Activated B cell treated with CpG ODN at 0.5 μM for 24 hours (primary cell): Measurements from ENCODE around the gene PRR20G. TPM values are rescaled to one million over a fixed set of nuclear protein-coding genes. Genes with fewer than 3 reads are reported as not detected.

Source experiments
- ATAC-seq: fragments of 200-7000 bp; cut with Tn5 transposase; one replicate; pipeline ENCODE4 v1.10.0; 2021; ENCODE audit warnings: low read depth, mild to moderate bottlenecking, moderate library complexity
- CTCF ChIA-PET: fragments of 350-600 bp; sonication (Branson Sonifier 250); formaldehyde crosslinking; loops from one replicate; lab custom pipeline; 2021; ENCODE audit warnings: antibody characterized with exemption; lab: Charles Lee
- POLR2A ChIA-PET: fragments of 350-600 bp; sonication (Branson Sonifier 250); formaldehyde crosslinking; loops from one replicate; lab custom pipeline; 2021; ENCODE audit warnings: antibody characterized with exemption; lab: Charles Lee
- DNase-seq: peaks from one replicate; pipeline ENCODE4 v3.0.0; 2022
- H3K27ac Mint-ChIP-seq: one replicate; pipeline ENCODE4 v1.8.0; 2020; ENCODE audit warnings: mixed read lengths
- H3K27me3 Mint-ChIP-seq: one replicate; pipeline ENCODE4 v1.8.0; 2021; ENCODE audit warnings: mixed read lengths
- H3K36me3 Mint-ChIP-seq: one replicate; pipeline ENCODE4 v1.8.0; 2021; ENCODE audit warnings: low read depth, mixed read lengths
- H3K4me1 Mint-ChIP-seq: one replicate; pipeline ENCODE4 v1.8.0; 2021; ENCODE audit warnings: mixed read lengths
- H3K4me3 Mint-ChIP-seq: one replicate; pipeline ENCODE4 v1.8.0; 2020; ENCODE audit warnings: mild to moderate bottlenecking, mixed read lengths
- H3K9me3 Mint-ChIP-seq: one replicate; pipeline ENCODE4 v1.8.0; 2020; ENCODE audit warnings: mixed read lengths
- CTCF ChIP-seq: fragments of 200-600 bp; IDR thresholded peaks from one replicate; pipeline ENCODE4 v1.8.0; 2022; ENCODE audit warnings: antibody characterized with exemption, mild to moderate bottlenecking
- intact Hi-C: fragments of 100-400 bp; cut with micrococcal nuclease; formaldehyde crosslinking; loops from one replicate; pipeline ENCODE4 v1.15.1; 2024
- total RNA-seq: library from RNA; stranded (reverse); gene quantifications from 2 replicates; pipeline ENCODE4 v1.2.3, GENCODE V29; 2022

Gene PRR20G
- total RNA-seq, 1 donor from 2014 or later: not detected

- no peak overlapping the region for H3K4me3 Mint-ChIP-seq
- no peaks in the 10 kb centered on the region for H3K4me1 Mint-ChIP-seq
- no peak for TF ChIP-seq CTCF
- intact Hi-C loops: no loop called here
- H3K36me3 Mint-ChIP-seq: no peaks in the 10 kb centered on the region
- DNase-seq (no peak), ATAC-seq (no peak)
- peaks cover 6% of the 10 kb centered on the region for H3K27me3 Mint-ChIP-seq
- H3K27ac Mint-ChIP-seq: no peak overlapping the region
- ChIA-PET CTCF (no interaction called here), POLR2A (no interaction called here)
- no peaks in the 10 kb centered on the region for H3K9me3 Mint-ChIP-seq
Observed at GRCh38 chr3:127256733-127257271, 31.0 kb downstream of the PRR20G start.

GRCh38 chr3:127256138-127256537, 31.7 kb downstream of the PRR20G start:
- ATAC-seq (no peak), DNase-seq (no peak)
- POLR2A ChIA-PET: no interaction called here
- no peaks in the 10 kb centered on the region for H3K4me1 Mint-ChIP-seq
- H3K27ac Mint-ChIP-seq: no peak overlapping the region
- H3K36me3 Mint-ChIP-seq: no peaks in the 10 kb centered on the region
- H3K27me3 Mint-ChIP-seq: peaks cover 6% of the 10 kb centered on the region
- intact Hi-C loops: no loop called here
- CTCF ChIA-PET: no interaction called here
- TF ChIP-seq CTCF: no peak
- no peak overlapping the region for H3K4me3 Mint-ChIP-seq
- no peaks in the 10 kb centered on the region for H3K9me3 Mint-ChIP-seq

GRCh38 chr3:127255516-127255915, 32.3 kb downstream of the PRR20G start:
- H3K36me3 Mint-ChIP-seq: no peaks in the 10 kb centered on the region
- intact Hi-C loops: no loop called here
- H3K27ac Mint-ChIP-seq: no peak overlapping the region
- no peak overlapping the region for H3K4me3 Mint-ChIP-seq
- no peak for TF ChIP-seq CTCF
- POLR2A ChIA-PET: no interaction called here
- CTCF ChIA-PET: no interaction called here
- DNase-seq: no peak
- H3K9me3 Mint-ChIP-seq: no peaks in the 10 kb centered on the region
- no peak for ATAC-seq
- H3K27me3 Mint-ChIP-seq: peaks cover 6% of the 10 kb centered on the region
- H3K4me1 Mint-ChIP-seq: no peaks in the 10 kb centered on the region

- no peak overlapping the region for H3K4me3 Mint-ChIP-seq
Observed at GRCh38 chr3:127254730-127255129, 33.1 kb downstream of the PRR20G start.

GRCh38 chr3:127254033-127254644, 33.7 kb downstream of the PRR20G start:
- POLR2A ChIA-PET: no interaction called here
- no peak overlapping the region for H3K4me3 Mint-ChIP-seq
- H3K27ac Mint-ChIP-seq: no peak overlapping the region
- CTCF ChIA-PET: no interaction called here
- H3K27me3 Mint-ChIP-seq: peaks cover 3% of the 10 kb centered on the region
- H3K4me1 Mint-ChIP-seq: no peaks in the 10 kb centered on the region
- H3K36me3 Mint-ChIP-seq: no peaks in the 10 kb centered on the region
- ATAC-seq: no peak
- H3K9me3 Mint-ChIP-seq: peaks cover under 1% of the 10 kb centered on the region
- DNase-seq: no peak
- intact Hi-C loops: no loop called here
- no peak for TF ChIP-seq CTCF

More at GRCh38 chr3:127254730-127255129, 33.1 kb downstream of the PRR20G start:
- intact Hi-C loops: no loop called here
- Mint-ChIP-seq H3K9me3 (no peaks in the 10 kb centered on the region), H3K4me1 (no peaks in the 10 kb centered on the region), H3K27ac (no peak overlapping the region), H3K27me3 (peaks cover 6% of the 10 kb centered on the region), H3K36me3 (no peaks in the 10 kb centered on the region)
- ATAC-seq (no peak), DNase-seq (no peak)
- ChIA-PET POLR2A (no interaction called here), CTCF (no interaction called here)
- no peak for TF ChIP-seq CTCF
